ENCODE results near the gene MBD6.

The MBD6 gene

GRCh38 chr12:57522011-57522886 lies at the start of gene MBD6:
MBD6 (plus strand) TSS chr12:57522824; CDS start chr12:57524304, 1,480 bp downstream.
- peak; percentile 97 for DNase-seq (ENCODE audit: insufficient read length, low spot score)
- peak; percentile 80 for FAIRE-seq

GRCh38 chr12:57473392-57473791 lies 49.2 kb upstream of the MBD6 start:
- FAIRE-seq (no peak), DNase-seq (ENCODE audit: insufficient read length, low spot score) (no peak)

GRCh38 chr12:57473886-57474285 lies 48.7 kb upstream of the MBD6 start:
- no peak for FAIRE-seq
- DNase-seq (ENCODE audit: insufficient read length, low spot score) = no peak

- DNase-seq (ENCODE audit: insufficient read length, low spot score) = no peak
- FAIRE-seq = no peak
These were observed 48.2 kb upstream of the MBD6 start for GRCh38 chr12:57474430-57474829.

- no peak for DNase-seq (ENCODE audit: insufficient read length, low spot score)
- FAIRE-seq = no peak
These were observed 47.8 kb upstream of the MBD6 start for GRCh38 chr12:57474862-57475261.

- no peak for FAIRE-seq
- no peak for DNase-seq (ENCODE audit: insufficient read length, low spot score)
These were observed 47.1 kb upstream of the MBD6 start for GRCh38 chr12:57475271-57476161.

GRCh38 chr12:57476162-57476992 lies 46.2 kb upstream of the MBD6 start:
- no peak for FAIRE-seq

GRCh38 chr12:57476993-57477709 lies 45.5 kb upstream of the MBD6 start:
- FAIRE-seq (no peak), DNase-seq (ENCODE audit: insufficient read length, low spot score) (no peak)

More at GRCh38 chr12:57476162-57476992, 46.2 kb upstream of the MBD6 start:
- DNase-seq (ENCODE audit: insufficient read length, low spot score) = no peak

- no peak for FAIRE-seq
- DNase-seq (ENCODE audit: insufficient read length, low spot score) = no peak
These were observed 44.6 kb upstream of the MBD6 start for GRCh38 chr12:57477710-57478681.

- no peak for FAIRE-seq
- DNase-seq (ENCODE audit: insufficient read length, low spot score) = no peak
These were observed 43.6 kb upstream of the MBD6 start for GRCh38 chr12:57479043-57479375.

GRCh38 chr12:57479376-57480115 lies 43.1 kb upstream of the MBD6 start, which contains the start of gene ARHGAP9:
ARHGAP9 (minus strand) TSS chr12:57479866; CDS start chr12:57479406, 460 bp downstream.
- DNase-seq (ENCODE audit: insufficient read length, low spot score) (no peak), FAIRE-seq (no peak)

GRCh38 chr12:57481671-57482070 lies 41.0 kb upstream of the MBD6 start:
- DNase-seq (ENCODE audit: insufficient read length, low spot score) (no peak), FAIRE-seq (no peak)

GRCh38 chr12:57483466-57483865 lies 39.2 kb upstream of the MBD6 start:
- FAIRE-seq = no peak

GRCh38 chr12:57485695-57486094 lies 36.9 kb upstream of the MBD6 start:
- FAIRE-seq (no peak), DNase-seq (ENCODE audit: insufficient read length, low spot score) (no peak)

More at GRCh38 chr12:57483466-57483865, 39.2 kb upstream of the MBD6 start:
- no peak for DNase-seq (ENCODE audit: insufficient read length, low spot score)

GRCh38 chr12:57487055-57487596 lies 35.5 kb upstream of the MBD6 start:
- DNase-seq (ENCODE audit: insufficient read length, low spot score) (no peak), FAIRE-seq (no peak)

GRCh38 chr12:57487597-57488401 lies 34.8 kb upstream of the MBD6 start, which contains the start of gene MARS1:
MARS1 (plus strand) TSS chr12:57488068; CDS start chr12:57488091, 23 bp downstream.
- peak; percentile 95 for DNase-seq (ENCODE audit: insufficient read length, low spot score)
- peak; percentile 73 for FAIRE-seq

Data from HTR-8/SVneo (cell line).